H1 (cell line): Measurements from ENCODE around the gene HRCT1. TPM values are rescaled to one million over a fixed set of nuclear protein-coding genes. Genes with fewer than 3 reads are reported as not detected.

Experiments
- CTCF ChIA-PET: fragments of 300-600 bp; sonication (Branson Sonifier 250); formaldehyde crosslinking; loops from one replicate; lab custom pipeline; 2021; ENCODE audit not compliant: partially characterized antibody; lab: Charles Lee
- POLR2A ChIA-PET: fragments of 300-600 bp; sonication (Branson Sonifier 250); formaldehyde crosslinking; loops from one replicate; lab custom pipeline; 2021; ENCODE audit warnings: inconsistent platforms; ENCODE audit not compliant: partially characterized antibody; lab: Charles Lee
- DNase-seq, 2 experiments: peaks; one replicate each; pipeline versions ENCODE4 v3.0.0 to v3.0.0-alpha.2; 2010 to 2022; ENCODE audit warnings: low spot score in 2 of 2, low read depth in 1 of 2, mixed read lengths in 1 of 2
- FAIRE-seq: peaks from 2 replicates; lab custom pipeline; 2011; peaks lifted over from hg19 to GRCh38; lab: Jason Lieb, UNC
- H2AFZ ChIP-seq: 2 replicates; pipeline ENCODE4 v1.8.1; 2012; ENCODE audit warnings: low read length, inconsistent platforms
- H2AK5ac ChIP-seq: 2 replicates; pipeline ENCODE4 v1.6.1; 2013; ENCODE audit warnings: low read depth, low read length
- H2BK120ac ChIP-seq: replicated peaks from 2 replicates; pipeline ENCODE3; 2013; ENCODE audit warnings: low read depth, low read length, inconsistent platforms
- H2BK12ac ChIP-seq: 2 replicates; pipeline ENCODE4 v1.6.1; 2013; ENCODE audit warnings: low read depth, low read length
- H2BK15ac ChIP-seq: 2 replicates; pipeline ENCODE4 v1.6.1; 2013; ENCODE audit warnings: low read length
- H2BK20ac ChIP-seq: 2 replicates; pipeline ENCODE4 v1.6.1; 2013; ENCODE audit warnings: low read length
- H2BK5ac ChIP-seq: 2 replicates; pipeline ENCODE4 v1.6.1; 2013; ENCODE audit warnings: low read depth, low read length
- H3K14ac ChIP-seq: 2 replicates; pipeline ENCODE4 v1.6.1; 2013; ENCODE audit warnings: inconsistent platforms; ENCODE audit not compliant: insufficient read length
- H3K18ac ChIP-seq: 2 replicates; pipeline ENCODE4 v1.6.1; 2013; ENCODE audit warnings: low read length; ENCODE audit errors: extremely low read depth
- H3K23ac ChIP-seq: 2 replicates; pipeline ENCODE4 v1.6.1; 2013; ENCODE audit warnings: inconsistent platforms; ENCODE audit not compliant: insufficient read length
- H3K23me2 ChIP-seq: 2 replicates; pipeline ENCODE4 v1.6.1; 2013; ENCODE audit warnings: low read depth, low read length
- H3K27ac ChIP-seq: 2 replicates; pipeline ENCODE4 v1.6.1; 2011; ENCODE audit warnings: low read depth, low read length, inconsistent platforms
- H3K27me3 ChIP-seq, 4 experiments: replicated peaks in 1 of 4; 1 replicate in 1 of 4; 2 replicates in 3 of 4; pipeline versions ENCODE4 v1.6.1 to v1.8.1; 2011 to 2013; ENCODE audit warnings: low read length in 3 of 4, mild to moderate bottlenecking in 3 of 4, inconsistent platforms in 2 of 4, mixed read lengths in 2 of 4, moderate library complexity in 1 of 4; ENCODE audit not compliant: control insufficient read depth in 3 of 4, insufficient read depth in 3 of 4; ENCODE audit errors: extremely low read depth in 1 of 4
- H3K36me3 ChIP-seq, 4 experiments: 2 replicates each; pipeline versions ENCODE4 v1.6.1 to v1.8.1; 2011 to 2013; ENCODE audit warnings: mild to moderate bottlenecking in 4 of 4, low read length in 3 of 4, moderate library complexity in 2 of 4, control low read depth in 1 of 4, inconsistent platforms in 1 of 4; ENCODE audit not compliant: insufficient read depth in 4 of 4, control insufficient read depth in 2 of 4
- H3K4ac ChIP-seq: replicated peaks from 2 replicates; pipeline ENCODE3; 2013; ENCODE audit warnings: low read length, low read depth, mixed read lengths, inconsistent platforms; ENCODE audit not compliant: insufficient read length
- H3K4me1 ChIP-seq, 4 experiments: replicated peaks in 1 of 4; 1 replicate in 1 of 4; 2 replicates in 3 of 4; pipeline versions ENCODE4 v1.6.1 to v1.8.1; 2011 to 2013; ENCODE audit warnings: low read length in 3 of 4, inconsistent platforms in 2 of 4, mixed read lengths in 1 of 4; ENCODE audit not compliant: insufficient read depth in 4 of 4, control insufficient read depth in 3 of 4
- H3K4me2 ChIP-seq, 2 experiments: 2 replicates each; pipeline versions ENCODE4 v1.6.1 to v1.8.1; 2011 to 2013; ENCODE audit warnings: low read depth in 2 of 2, low read length in 2 of 2, control low read depth in 1 of 2, inconsistent platforms in 1 of 2, mild to moderate bottlenecking in 1 of 2; ENCODE audit not compliant: insufficient read depth in 1 of 2
- H3K4me3 ChIP-seq, 4 experiments: fragments of 200-600, 300-600 bp in 1 of 4; sonication (generic), shearing (Covaris generic), sonication (Bioruptor Twin) in 1 of 4; 2 replicates each; pipeline versions ENCODE4 v1.5.1 to v1.8.1; 2011 to 2016; ENCODE audit warnings: low read length in 4 of 4, low read depth in 3 of 4, control low read depth in 2 of 4, inconsistent platforms in 2 of 4, mild to moderate bottlenecking in 2 of 4, mixed read lengths in 1 of 4, moderate library complexity in 1 of 4; ENCODE audit not compliant: insufficient read depth in 2 of 4; ENCODE audit errors: extremely low read depth in 1 of 4
- H3K56ac ChIP-seq: replicated peaks from 2 replicates; pipeline ENCODE3; 2013; ENCODE audit warnings: low read depth, mild to moderate bottlenecking, mixed read lengths, low read length, inconsistent platforms; ENCODE audit not compliant: insufficient read length
- H3K79me1 ChIP-seq: 2 replicates; pipeline ENCODE4 v1.6.1; 2013; ENCODE audit warnings: low read depth, low read length, control low read depth
- H3K79me2 ChIP-seq, 2 experiments: 2 replicates each; pipeline versions ENCODE4 v1.6.1 to v1.8.1; 2012 to 2013; ENCODE audit warnings: low read length in 2 of 2, mild to moderate bottlenecking in 2 of 2, inconsistent platforms in 1 of 2; ENCODE audit not compliant: insufficient read depth in 2 of 2, control insufficient read depth in 1 of 2
- H3K9ac ChIP-seq, 4 experiments: replicated peaks in 1 of 4; 1 replicate in 1 of 4; 2 replicates in 3 of 4; pipeline versions ENCODE4 v1.6.1 to v1.8.1; 2011 to 2013; ENCODE audit warnings: low read depth in 3 of 4, low read length in 3 of 4, control low read depth in 2 of 4, mild to moderate bottlenecking in 2 of 4, moderate library complexity in 2 of 4, inconsistent platforms in 1 of 4; ENCODE audit errors: extremely low read depth in 1 of 4
- H3K9me3 ChIP-seq, 2 experiments: 2 replicates each; pipeline versions ENCODE4 v1.6.1 to v1.8.1; 2012 to 2013; ENCODE audit warnings: mild to moderate bottlenecking in 2 of 2, moderate library complexity in 2 of 2, control low read depth in 1 of 2, inconsistent platforms in 1 of 2, low read depth in 1 of 2, low read length in 1 of 2, mixed read lengths in 1 of 2; ENCODE audit not compliant: insufficient read depth in 2 of 2
- H4K20me1 ChIP-seq, 2 experiments: replicated peaks in 1 of 2; 2 replicates each; pipeline versions ENCODE3 to v1.8.1; 2011 to 2013; ENCODE audit warnings: inconsistent platforms in 2 of 2, low read length in 2 of 2, mild to moderate bottlenecking in 1 of 2; ENCODE audit not compliant: insufficient read depth in 2 of 2, control insufficient read depth in 1 of 2
- H4K5ac ChIP-seq: 2 replicates; pipeline ENCODE4 v1.6.1; 2013; ENCODE audit warnings: low read length, low read depth, mixed read lengths, inconsistent platforms; ENCODE audit not compliant: insufficient read length
- H4K8ac ChIP-seq: 2 replicates; pipeline ENCODE4 v1.8.0; 2013; ENCODE audit warnings: mild to moderate bottlenecking, moderate library complexity, low read length, inconsistent platforms; ENCODE audit not compliant: insufficient read depth; ENCODE audit errors: extremely low read depth
- H4K91ac ChIP-seq: replicated peaks from 2 replicates; pipeline ENCODE3; 2013; ENCODE audit warnings: low read length, mixed read lengths, inconsistent platforms; ENCODE audit not compliant: insufficient read length
- ATF3 ChIP-seq: IDR thresholded peaks from 2 replicates; pipeline ENCODE4 v1.6.1; 2011; ENCODE audit warnings: low read depth, mild to moderate bottlenecking, low read length; ENCODE audit not compliant: insufficient read depth
- BRCA1 ChIP-seq: IDR thresholded peaks from 2 replicates; pipeline ENCODE4 v1.6.1; 2012; ENCODE audit warnings: low read depth, low read length, improper control_type of control experiment
- E2F6 ChIP-seq: IDR thresholded peaks from 2 replicates; pipeline ENCODE4 v1.6.1; 2012; ENCODE audit warnings: inconsistent platforms
- HDAC6 ChIP-seq: IDR thresholded peaks from one replicate; pipeline ENCODE4 v1.7.1; 2012; ENCODE audit warnings: low read depth, mild to moderate bottlenecking, inconsistent platforms, low read length, moderate library complexity
- RFX5 ChIP-seq: IDR thresholded peaks from 2 replicates; pipeline ENCODE4 v1.6.1; 2011; ENCODE audit warnings: low read depth, low read length, improper control_type of control experiment, borderline replicate concordance
- RXRA ChIP-seq: IDR thresholded peaks from 2 replicates; pipeline ENCODE4 v1.6.1; 2011; ENCODE audit warnings: low read depth, mild to moderate bottlenecking, low read length, moderate library complexity; ENCODE audit not compliant: insufficient read depth
- SIRT6 ChIP-seq: IDR thresholded peaks from one replicate; pipeline ENCODE4 v1.7.1; 2012; ENCODE audit warnings: low read length, inconsistent platforms
- WGBS, 2 experiments: shearing (Covaris generic) in 1 of 2; methylation state at CpG; one replicate each; pipeline versions ENCODE4 v1.1.6 to v1.1.7; 2013 to 2015; ENCODE audit warnings: low lambda C conversion rate in 2 of 2, mixed read lengths in 2 of 2, inconsistent platforms in 1 of 2, low coverage in 1 of 2, missing lambda C conversion rate in 1 of 2; ENCODE audit not compliant: insufficient replicate concordance in 2 of 2, insufficient coverage in 1 of 2, insufficient read length in 1 of 2; ENCODE audit errors: extremely low coverage in 1 of 2, missing lambda C conversion rate in 1 of 2; 5-methylcytosine and 5-hydroxymethylcytosine counted together
- polyA plus RNA-seq, 7 experiments: library from polyadenylated mRNA; depleted of rRNA in 3 of 7; stranded (reverse) in 5 of 7; unstranded in 2 of 7; fragments of >200 nt in 5 of 7; fragments of 200-250 nt in 2 of 7; gene quantifications; 1 replicate in 5 of 7; 2 replicates in 1 of 7; 4 replicates in 1 of 7; pipeline versions ENCODE4 v1.2.1 to v1.2.3, GENCODE V29; 2011 to 2013; ENCODE audit warnings: missing spikeins in 2 of 7, mixed read lengths in 2 of 7
- total RNA-seq: library from RNA; stranded (reverse); fragmentation: NEBNext Ultra II Directional; extraction: Animal tissue kit (Norgen Biotek cat#: 25700); gene quantifications from 2 replicates; pipeline ENCODE4 v1.2.1, GENCODE V29; 2021

The HRCT1 gene
- total and polyA plus RNA-seq, 2 of the 8 experiments (the other 6 are each of a cell fraction or from before 2014, with no cell fraction given): not detected

- H2BK120ac ChIP-seq: no peak overlapping the region
- POLR2A ChIA-PET: no interaction called here
- H3K27ac ChIP-seq: no peak overlapping the region
- H3K4me1 ChIP-seq: no peaks in the 10 kb centered on the region
- H3K56ac ChIP-seq: no peak overlapping the region
- H3K14ac ChIP-seq: no peak overlapping the region
- no peak overlapping the region for H3K23ac ChIP-seq
- no peaks in the 10 kb centered on the region for H3K9me3 ChIP-seq
- H3K4me3 ChIP-seq: no peak overlapping the region
- no peaks in the 10 kb centered on the region for H3K23me2 ChIP-seq
- 83% methylated on average over 2 of the region's 2 CpGs; no CpG with 5 or more reads in 1 of the 2 experiments for WGBS, 2 experiments
- H3K18ac ChIP-seq: no peak overlapping the region
- no peak overlapping the region for H3K4ac ChIP-seq
- H2BK20ac ChIP-seq: no peak overlapping the region
- H3K36me3 ChIP-seq: no peaks in the 10 kb centered on the region
- no peak overlapping the region for H2AFZ ChIP-seq
- H2BK12ac ChIP-seq: no peak overlapping the region
- no peaks in the 10 kb centered on the region for H3K27me3 ChIP-seq
- no peak for DNase-seq
- no peak overlapping the region for H2BK5ac ChIP-seq
- H3K79me2 ChIP-seq: no peaks in the 10 kb centered on the region
- CTCF ChIA-PET: interaction anchor here (2.0 to 4.4 kb wide), 2 partner anchors 14 to 15 kb away, joined by 11 to 20 read pairs; no protein-coding TSS in a partner anchor
- H4K5ac ChIP-seq: no peak overlapping the region
- H2BK15ac ChIP-seq: no peak overlapping the region
- no peak for TF ChIP-seq RXRA
- no peak for TF ChIP-seq HDAC6
- no peak for TF ChIP-seq E2F6
- no peak for TF ChIP-seq BRCA1
- TF ChIP-seq RFX5: no peak
- no peak for TF ChIP-seq SIRT6
- TF ChIP-seq ATF3: no peak
- H4K20me1 ChIP-seq: no peaks in the 10 kb centered on the region
- no peak overlapping the region for H3K4me2 ChIP-seq
- H4K91ac ChIP-seq: no peak overlapping the region
- H3K79me1 ChIP-seq: no peaks in the 10 kb centered on the region
- no peak overlapping the region for H4K8ac ChIP-seq
- no peak overlapping the region for H3K9ac ChIP-seq
- no peak for FAIRE-seq
- no peak overlapping the region for H2AK5ac ChIP-seq
Measured at GRCh38 chr9:35896570-35896969, 9.4 kb upstream of the HRCT1 start.
